Naive thymus-derived CD4-positive, alpha-beta T cell (primary cell): ENCODE results near the gene ZNF490. TPM values are rescaled to one million over a fixed set of nuclear protein-coding genes. Genes with fewer than 3 reads are reported as not detected.

Experiments used
- ATAC-seq: fragments of 150-1000 bp; cut with Tn5 transposase; 2 replicates; pipeline ENCODE4 v1.10.0; 2021; ENCODE audit warnings: mild to moderate bottlenecking, moderate library complexity
- CTCF ChIA-PET: fragments of 350-600 bp; sonication (Branson Sonifier 250); formaldehyde crosslinking; loops from one replicate; lab custom pipeline; 2021; ENCODE audit warnings: antibody characterized with exemption; lab: Charles Lee
- POLR2A ChIA-PET: fragments of 350-600 bp; sonication (Branson Sonifier 250); formaldehyde crosslinking; loops from one replicate; lab custom pipeline; 2021; ENCODE audit warnings: antibody characterized with exemption, inconsistent platforms; lab: Charles Lee
- DNase-seq, 9 donors: peaks; one replicate each; pipeline versions ENCODE4 v3.0.0 to v3.0.0-alpha.2; 2020 to 2022; ENCODE audit warnings: mixed read lengths in 1 of 9
- H3K27ac ChIP-seq: one replicate; pipeline ENCODE4 v1.7.0; 2013; ENCODE audit warnings: mild to moderate bottlenecking, low read depth, low read length, moderate library complexity
- H3K27me3 ChIP-seq, 2 donors: one replicate each; pipeline ENCODE4 v1.7.0; 2013; ENCODE audit warnings: low read length in 2 of 2, mild to moderate bottlenecking in 2 of 2, moderate library complexity in 2 of 2; ENCODE audit not compliant: control insufficient read depth in 2 of 2, insufficient read depth in 2 of 2
- H3K36me3 ChIP-seq, 3 experiments: 1 replicate in 2 of 3; 2 replicates in 1 of 3; pipeline ENCODE4 v1.7.0; 2013; ENCODE audit warnings: low read length in 3 of 3, mild to moderate bottlenecking in 3 of 3, moderate library complexity in 1 of 3; ENCODE audit not compliant: insufficient read depth in 3 of 3, control insufficient read depth in 2 of 3
- H3K4me1 ChIP-seq, 2 donors: one replicate each; pipeline ENCODE4 v1.7.0; 2013; ENCODE audit warnings: low read length in 2 of 2, mild to moderate bottlenecking in 2 of 2, moderate library complexity in 1 of 2; ENCODE audit not compliant: control insufficient read depth in 2 of 2, insufficient read depth in 2 of 2
- H3K4me3 ChIP-seq: 2 replicates; pipeline ENCODE4 v1.7.0; 2013; ENCODE audit warnings: mild to moderate bottlenecking, low read length
- H3K9me3 ChIP-seq, 3 experiments: 1 replicate in 2 of 3; 2 replicates in 1 of 3; pipeline ENCODE4 v1.7.0; 2013; ENCODE audit warnings: low read length in 3 of 3; ENCODE audit not compliant: control insufficient read depth in 2 of 3
- H3K27ac Mint-ChIP-seq, 9 donors: one replicate each; pipeline ENCODE4 v1.8.0; 2020 to 2022; ENCODE audit warnings: mixed read lengths in 9 of 9, mild to moderate bottlenecking in 8 of 9, moderate library complexity in 5 of 9, inconsistent platforms in 2 of 9
- H3K27me3 Mint-ChIP-seq, 5 donors: one replicate each; pipeline ENCODE4 v1.8.0; 2021 to 2022; ENCODE audit warnings: mixed read lengths in 5 of 5, mild to moderate bottlenecking in 1 of 5
- H3K36me3 Mint-ChIP-seq, 5 donors: one replicate each; pipeline ENCODE4 v1.8.0; 2020 to 2022; ENCODE audit warnings: mixed read lengths in 5 of 5, mild to moderate bottlenecking in 3 of 5, inconsistent platforms in 1 of 5
- H3K4me1 Mint-ChIP-seq, 7 donors: one replicate each; pipeline ENCODE4 v1.8.0; 2020 to 2022; ENCODE audit warnings: mixed read lengths in 7 of 7, mild to moderate bottlenecking in 3 of 7, inconsistent platforms in 1 of 7
- H3K4me3 Mint-ChIP-seq, 10 donors: one replicate each; pipeline ENCODE4 v1.8.0; 2020 to 2022; ENCODE audit warnings: mild to moderate bottlenecking in 10 of 10, mixed read lengths in 10 of 10, moderate library complexity in 6 of 10, inconsistent platforms in 2 of 10
- H3K9me3 Mint-ChIP-seq, 11 donors: one replicate each; pipeline ENCODE4 v1.8.0; 2020 to 2022; ENCODE audit warnings: mixed read lengths in 11 of 11, mild to moderate bottlenecking in 4 of 11, inconsistent platforms in 1 of 11, moderate library complexity in 1 of 11
- intact Hi-C, 2 donors: fragments of 100-400 bp; cut with micrococcal nuclease; formaldehyde crosslinking; loops; one replicate each; pipeline ENCODE4 v1.15.1; 2023
- polyA plus RNA-seq, 2 donors: library from polyadenylated mRNA; unstranded; fragments of 300-500 nt; fragmentation: Illumina TruSeq; gene quantifications; one replicate each; pipeline ENCODE4 v1.2.3, GENCODE V29; 2021
- total RNA-seq, 6 experiments: library from RNA in 5 of 6; stranded (reverse) in 5 of 6; gene quantifications; 1 replicate in 5 of 6; 2 replicates in 1 of 6; pipeline ENCODE4 v1.2.3 and lab custom pipeline; 2021 to 2026

ZNF490 gene
- total and polyA plus RNA-seq, 7 experiments from 2014 or later = 4.6 to 14.9 (median 10.9) TPM

GRCh38 chr19:12546068-12546467 lies 64.5 kb downstream of the ZNF490 start:
- ChIA-PET CTCF (no interaction called here), POLR2A (interaction anchor here (0.7 kb wide), 2 partner anchors 51 to 371 kb away, joined by 3 to 4 read pairs; no protein-coding TSS in a partner anchor)
- peaks cover 8 to 22% of the 10 kb centered on the region in 2 donors for H3K4me1 ChIP-seq
- H3K9me3 ChIP-seq = no peaks in the 10 kb centered on the region
- H3K27me3 ChIP-seq = no peaks in the 10 kb centered on the region
- DNase-seq (no peak), ATAC-seq (no peak)
- H3K4me3 ChIP-seq = no peak overlapping the region
- peaks cover 20 to 68% (median 43%) of the 10 kb centered on the region in 5 donors for H3K36me3 Mint-ChIP-seq
- H3K9me3 Mint-ChIP-seq = peaks cover 0 to 28% (median 5%) of the 10 kb centered on the region in 11 donors
- peak overlapping the region in 4 of 9 donors; percentile 38 to 88 (median 50) for H3K27ac Mint-ChIP-seq
- peak overlapping the region in 4 of 10 donors; percentile 3 to 29 (median 20) for H3K4me3 Mint-ChIP-seq
- H3K36me3 ChIP-seq = peaks cover 0 to 28% (median 0%) of the 10 kb centered on the region in 3 experiments
- H3K4me1 Mint-ChIP-seq = peaks cover 23 to 64% (median 57%) of the 10 kb centered on the region in 7 donors
- no peak overlapping the region for H3K27ac ChIP-seq
- intact Hi-C loops = no loop called here
- H3K27me3 Mint-ChIP-seq = no peaks in the 10 kb centered on the region

GRCh38 chr19:12545267-12545666 lies 65.3 kb downstream of the ZNF490 start:
- no peak overlapping the region for H3K27ac ChIP-seq
- ATAC-seq (no peak), DNase-seq (no peak)
- Mint-ChIP-seq H3K4me1 (peaks cover 20 to 64% (median 57%) of the 10 kb centered on the region in 7 donors), H3K4me3 (peak overlapping the region in 3 of 10 donors; percentile 15 to 24 (median 18)), H3K36me3 (peaks cover 20 to 70% (median 44%) of the 10 kb centered on the region in 5 donors), H3K9me3 (peaks cover 0 to 28% (median 5%) of the 10 kb centered on the region in 11 donors), H3K27me3 (no peaks in the 10 kb centered on the region), H3K27ac (peak overlapping the region in 6 of 9 donors; percentile 1 to 88 (median 44))
- peaks cover 8 to 19% of the 10 kb centered on the region in 2 donors for H3K4me1 ChIP-seq
- H3K9me3 ChIP-seq = no peaks in the 10 kb centered on the region
- ChIA-PET CTCF (no interaction called here), POLR2A (interaction anchor here (0.6 to 0.7 kb wide), 2 partner anchors 21 to 370 kb away, joined by 3 to 4 read pairs; no protein-coding TSS in a partner anchor)
- no peaks in the 10 kb centered on the region for H3K27me3 ChIP-seq
- intact Hi-C loops = no loop called here
- peaks cover 0 to 28% (median 0%) of the 10 kb centered on the region in 3 experiments for H3K36me3 ChIP-seq
- H3K4me3 ChIP-seq = no peak overlapping the region

- ChIA-PET CTCF (no interaction called here), POLR2A (interaction anchor here (0.6 kb wide), 1 partner anchor 21 kb away, joined by 3 read pairs; no protein-coding TSS in a partner anchor)
- ATAC-seq (no peak), DNase-seq (no peak)
- Mint-ChIP-seq H3K27ac (peak overlapping the region in 3 of 9 donors; percentile 28 to 78 (median 42)), H3K27me3 (no peaks in the 10 kb centered on the region), H3K4me1 (peaks cover 16 to 63% (median 53%) of the 10 kb centered on the region in 7 donors), H3K4me3 (no peak overlapping the region), H3K9me3 (peaks cover 0 to 31% (median 5%) of the 10 kb centered on the region in 11 donors), H3K36me3 (peaks cover 20 to 75% (median 47%) of the 10 kb centered on the region in 5 donors)
- H3K27ac ChIP-seq = no peak overlapping the region
- H3K4me3 ChIP-seq = no peak overlapping the region
- intact Hi-C loops = no loop called here
- H3K27me3 ChIP-seq = no peaks in the 10 kb centered on the region
- no peaks in the 10 kb centered on the region for H3K9me3 ChIP-seq
- peaks cover 0 to 28% (median 3%) of the 10 kb centered on the region in 3 experiments for H3K36me3 ChIP-seq
- H3K4me1 ChIP-seq = peaks cover 4 to 14% of the 10 kb centered on the region in 2 donors
Observed at GRCh38 chr19:12544401-12544876, 66.2 kb downstream of the ZNF490 start.

GRCh38 chr19:12543855-12544254 lies 66.8 kb downstream of the ZNF490 start:
- Mint-ChIP-seq H3K4me3 (peak overlapping the region in 2 of 10 donors; percentile 1 to 25), H3K36me3 (peaks cover 17 to 72% (median 45%) of the 10 kb centered on the region in 5 donors), H3K9me3 (peaks cover 0 to 31% (median 5%) of the 10 kb centered on the region in 11 donors), H3K27me3 (no peaks in the 10 kb centered on the region), H3K27ac (peak overlapping the region in 2 of 9 donors; percentile 47 to 74), H3K4me1 (peaks cover 10 to 57% (median 47%) of the 10 kb centered on the region in 7 donors)
- Histone ChIP-seq H3K27ac (no peak overlapping the region), H3K9me3 (no peaks in the 10 kb centered on the region), H3K27me3 (no peaks in the 10 kb centered on the region), H3K4me1 (peaks cover 0 to 8% of the 10 kb centered on the region in 2 donors), H3K4me3 (no peak overlapping the region), H3K36me3 (peaks cover 0 to 28% (median 3%) of the 10 kb centered on the region in 3 experiments)
- intact Hi-C loops = no loop called here
- ChIA-PET POLR2A (no interaction called here), CTCF (no interaction called here)
- no peak for DNase-seq
- no peak for ATAC-seq

Other genes with a start within 250 kb of the ZNF490 start
- 1 to 10 TPM in 2 of 5 experiments, under 1 TPM in 3; 0.44 to 6.0 (median 0.58) TPM for gene ZNF442, start 245.1 kb downstream of the ZNF490 start, total RNA-seq
- gene ZNF442, start 245.1 kb downstream of the ZNF490 start, polyA plus RNA-seq = 1 to 10 TPM; 1.1 TPM
- gene ZNF799, start 209.5 kb downstream of the ZNF490 start, total RNA-seq = 1 to 10 TPM; 1.7 to 9.9 (median 4.4) TPM
- gene ZNF799, start 209.5 kb downstream of the ZNF490 start, polyA plus RNA-seq = 1 to 10 TPM; 4.3 to 8.0 TPM
- 1 to 10 TPM; 3.0 to 9.1 (median 4.1) TPM for gene ZNF443, start 169.8 kb downstream of the ZNF490 start, total RNA-seq
- gene ZNF443, start 169.8 kb downstream of the ZNF490 start, polyA plus RNA-seq = 1 to 10 TPM; 1.6 to 3.9 TPM
- 1 to 10 TPM; 2.2 to 8.0 (median 5.3) TPM for gene ZNF709, start 126.0 kb downstream of the ZNF490 start, total RNA-seq
- 1 to 10 TPM; 2.0 to 3.3 TPM for gene ZNF709, start 126.0 kb downstream of the ZNF490 start, polyA plus RNA-seq
- gene ZNF564, start 59.3 kb downstream of the ZNF490 start, total RNA-seq = 10 to 100 TPM; 10.5 to 33.6 (median 19.0) TPM
- 10 to 100 TPM; 15.3 to 17.9 TPM for gene ZNF564, start 59.3 kb downstream of the ZNF490 start, polyA plus RNA-seq
- gene ZNF791, start 107 bp upstream of the ZNF490 start, total RNA-seq = 10 to 100 TPM; 29.1 to 53.3 (median 38.7) TPM
- 10 to 100 TPM; 12.6 to 13.1 TPM for gene ZNF791, start 107 bp upstream of the ZNF490 start, polyA plus RNA-seq
- gene MAN2B1, start 55.9 kb upstream of the ZNF490 start, total RNA-seq = 100 to 1,000 TPM; 105 to 215 (median 138) TPM
- gene MAN2B1, start 55.9 kb upstream of the ZNF490 start, polyA plus RNA-seq = 10 to 100 TPM; 40.6 to 59.5 TPM
- 10 to 100 TPM in 3 of 5 experiments, 1 to 10 TPM in 2; 7.8 to 18.6 (median 14.7) TPM for gene WDR83, start 56.0 kb upstream of the ZNF490 start, total RNA-seq
- 10 to 100 TPM; 13.9 to 20.6 TPM for gene WDR83, start 56.0 kb upstream of the ZNF490 start, polyA plus RNA-seq
- 100 to 1,000 TPM; 125 to 223 (median 174) TPM for gene DHPS, start 71.1 kb upstream of the ZNF490 start, total RNA-seq
- 100 to 1,000 TPM; 113 to 124 TPM for gene DHPS, start 71.1 kb upstream of the ZNF490 start, polyA plus RNA-seq
- gene GNG14, start 77.2 kb upstream of the ZNF490 start, total RNA-seq = not detected
- gene GNG14, start 77.2 kb upstream of the ZNF490 start, polyA plus RNA-seq = not detected
- 1 to 10 TPM; 2.5 to 8.6 (median 4.3) TPM for gene FBXW9, start 85.8 kb upstream of the ZNF490 start, total RNA-seq
- gene FBXW9, start 85.8 kb upstream of the ZNF490 start, polyA plus RNA-seq = 1 to 10 TPM; 4.9 to 8.5 TPM
- gene TNPO2, start 113.1 kb upstream of the ZNF490 start, total RNA-seq = 10 to 100 TPM; 53.5 to 78.7 (median 62.5) TPM
- gene TNPO2, start 113.1 kb upstream of the ZNF490 start, polyA plus RNA-seq = 1 to 10 TPM; 2.0 to 3.8 TPM
- 100 to 1,000 TPM; 175 to 225 (median 192) TPM for gene TRIR, start 123.9 kb upstream of the ZNF490 start, total RNA-seq
- gene TRIR, start 123.9 kb upstream of the ZNF490 start, polyA plus RNA-seq = 100 to 1,000 TPM; 177 to 216 TPM
- 10 to 100 TPM; 22.6 to 60.3 (median 27.0) TPM for gene GET3, start 126.7 kb upstream of the ZNF490 start, total RNA-seq
- gene GET3, start 126.7 kb upstream of the ZNF490 start, polyA plus RNA-seq = 10 to 100 TPM; 47.1 to 50.4 TPM
- gene BEST2, start 141.0 kb upstream of the ZNF490 start, total RNA-seq = not detected
- not detected for gene BEST2, start 141.0 kb upstream of the ZNF490 start, polyA plus RNA-seq
- 10 to 100 TPM; 16.6 to 37.5 (median 22.3) TPM for gene HOOK2, start 164.7 kb upstream of the ZNF490 start, total RNA-seq
- gene HOOK2, start 164.7 kb upstream of the ZNF490 start, polyA plus RNA-seq = 1 to 10 TPM; 4.0 to 5.3 TPM
- gene JUNB, start 180.7 kb upstream of the ZNF490 start, total RNA-seq = 1,000 to 10,000 TPM in 2 of 5 experiments, 100 to 1,000 TPM in 3; 107 to 2,198 (median 203) TPM
- gene JUNB, start 180.7 kb upstream of the ZNF490 start, polyA plus RNA-seq = 1,000 to 10,000 TPM in 1 of 2 donors, 100 to 1,000 TPM in 1; 690 to 1,125 TPM
- 100 to 1,000 TPM in 3 of 5 experiments, 10 to 100 TPM in 2; 75.1 to 297 (median 117) TPM for gene PRDX2, start 191.0 kb upstream of the ZNF490 start, total RNA-seq
- gene PRDX2, start 191.0 kb upstream of the ZNF490 start, polyA plus RNA-seq = 100 to 1,000 TPM; 313 to 359 TPM
- gene THSD8, start 191.3 kb upstream of the ZNF490 start, total RNA-seq = 10 to 100 TPM in 1 of 5 experiments, 1 to 10 TPM in 2, under 1 TPM in 1, not detected in 1; 0.80 to 18.9 (median 2.1) TPM
- not detected for gene THSD8, start 191.3 kb upstream of the ZNF490 start, polyA plus RNA-seq
- 10 to 100 TPM in 2 of 5 experiments, 1 to 10 TPM in 3; 1.6 to 30.9 (median 9.3) TPM for gene RNASEH2A, start 195.8 kb upstream of the ZNF490 start, total RNA-seq
- 10 to 100 TPM; 20.3 to 20.4 TPM for gene RNASEH2A, start 195.8 kb upstream of the ZNF490 start, polyA plus RNA-seq
- gene RTBDN, start 223.8 kb upstream of the ZNF490 start, total RNA-seq = not detected
- gene RTBDN, start 223.8 kb upstream of the ZNF490 start, polyA plus RNA-seq = not detected
- gene MAST1, start 227.7 kb upstream of the ZNF490 start, total RNA-seq = under 1 TPM in 4 of 5 experiments, not detected in 1; 0.51 to 0.93 (median 0.71) TPM
- 1 to 10 TPM in 1 of 2 donors, under 1 TPM in 1; 0.70 to 3.5 TPM for gene MAST1, start 227.7 kb upstream of the ZNF490 start, polyA plus RNA-seq